Ishikawa (cell line): ENCODE results near the gene ARHGAP26.

Experiments
- CEBPB ChIP-seq: IDR thresholded peaks from 2 replicates; pipeline ENCODE4 v1.6.1; 2012
- CREB1 ChIP-seq: IDR thresholded peaks from 2 replicates; pipeline ENCODE4 v1.6.1; 2012; ENCODE audit warnings: low read depth
- EGR1 ChIP-seq: IDR thresholded peaks from 2 replicates; pipeline ENCODE4 v1.6.1; 2012
- EP300 ChIP-seq: IDR thresholded peaks from 2 replicates; pipeline ENCODE4 v1.6.1; 2012; ENCODE audit warnings: borderline replicate concordance
- FOXM1 ChIP-seq: IDR thresholded peaks from 2 replicates; pipeline ENCODE4 v1.6.1; 2012; ENCODE audit warnings: low read depth, borderline replicate concordance
- MAX ChIP-seq: IDR thresholded peaks from 2 replicates; pipeline ENCODE4 v1.6.1; 2012
- NFIC ChIP-seq: IDR thresholded peaks from 2 replicates; pipeline ENCODE4 v1.6.1; 2012
- RAD21 ChIP-seq: IDR thresholded peaks from 2 replicates; pipeline ENCODE4 v1.6.1; 2012; ENCODE audit warnings: low read depth
- REST ChIP-seq: IDR thresholded peaks from 2 replicates; pipeline ENCODE4 v1.6.1; 2012; ENCODE audit warnings: low read depth, mild to moderate bottlenecking
- TAF1 ChIP-seq: IDR thresholded peaks from 2 replicates; pipeline ENCODE4 v1.6.1; 2012; ENCODE audit warnings: low read depth, mild to moderate bottlenecking
- TCF12 ChIP-seq: IDR thresholded peaks from 2 replicates; pipeline ENCODE4 v1.6.1; 2012; ENCODE audit warnings: low read depth
- TEAD4 ChIP-seq: IDR thresholded peaks from 2 replicates; pipeline ENCODE4 v1.6.1; 2012
- USF1 ChIP-seq: IDR thresholded peaks from 2 replicates; pipeline ENCODE4 v1.6.1; 2012
- YY1 ChIP-seq: IDR thresholded peaks from 2 replicates; pipeline ENCODE4 v1.6.1; 2012; ENCODE audit warnings: low read depth
- ZBTB7A ChIP-seq: IDR thresholded peaks from 2 replicates; pipeline ENCODE4 v1.6.1; 2012; ENCODE audit warnings: low read depth

ARHGAP26 gene

GRCh38 chr5:142905348-142905747 is 135.2 kb downstream of the ARHGAP26 start:
- no peak for TF ChIP-seq NFIC
- TF ChIP-seq EGR1 = no peak
- TF ChIP-seq RAD21 = no peak
- TF ChIP-seq CREB1 = no peak
- no peak for TF ChIP-seq TCF12
- no peak for TF ChIP-seq ZBTB7A
- no peak for TF ChIP-seq EP300
- no peak for TF ChIP-seq YY1
- TF ChIP-seq FOXM1 = no peak
- no peak for TF ChIP-seq MAX
- no peak for TF ChIP-seq USF1
- TF ChIP-seq TAF1 = no peak
- no peak for TF ChIP-seq REST
- no peak for TF ChIP-seq TEAD4
- TF ChIP-seq CEBPB = no peak

- TF ChIP-seq TCF12 = no peak
- no peak for TF ChIP-seq RAD21
- no peak for TF ChIP-seq ZBTB7A
- TF ChIP-seq EP300 = no peak
- TF ChIP-seq TAF1 = no peak
- no peak for TF ChIP-seq NFIC
- no peak for TF ChIP-seq CREB1
These were observed 136.9 kb downstream of the ARHGAP26 start for GRCh38 chr5:142906863-142907671.

GRCh38 chr5:142908659-142909058 is 138.5 kb downstream of the ARHGAP26 start:
- TF ChIP-seq TCF12 = no peak
- no peak for TF ChIP-seq RAD21
- TF ChIP-seq TAF1 = no peak
- TF ChIP-seq EP300 = no peak

GRCh38 chr5:142910128-142910527 is 140.0 kb downstream of the ARHGAP26 start:
- TF ChIP-seq TAF1 (no peak), CREB1 (no peak), MAX (no peak), REST (no peak), FOXM1 (no peak), ZBTB7A (no peak), EP300 (no peak), RAD21 (no peak), TEAD4 (no peak), TCF12 (no peak), USF1 (no peak), CEBPB (no peak), YY1 (no peak), EGR1 (no peak), NFIC (no peak)

GRCh38 chr5:142911170-142911569 is 141.0 kb downstream of the ARHGAP26 start:
- no peak for TF ChIP-seq YY1
- TF ChIP-seq EGR1 = no peak
- no peak for TF ChIP-seq TAF1
- TF ChIP-seq USF1 = no peak
- no peak for TF ChIP-seq REST
- TF ChIP-seq TCF12 = no peak
- no peak for TF ChIP-seq TEAD4
- no peak for TF ChIP-seq ZBTB7A
- no peak for TF ChIP-seq RAD21
- TF ChIP-seq FOXM1 = no peak
- no peak for TF ChIP-seq CREB1
- TF ChIP-seq NFIC = no peak
- TF ChIP-seq MAX = no peak
- TF ChIP-seq EP300 = no peak
- TF ChIP-seq CEBPB = no peak
